Brain microvascular endothelial cell (primary cell): ENCODE data around the gene XPC.

Source experiments
- DNase-seq: peaks from one replicate; pipeline ENCODE4 v3.0.0-alpha.2; 2020
- H3K27ac ChIP-seq: fragments of 250-450 bp; sonication (Bioruptor Pico); 2 replicates; pipeline ENCODE4 v1.5.1; 2020; ENCODE audit warnings: mild to moderate bottlenecking, moderate library complexity
- H3K27me3 ChIP-seq: fragments of 250-450 bp; sonication (Bioruptor Pico); replicated peaks from 2 replicates; pipeline ENCODE4 v1.5.1; 2020; ENCODE audit warnings: mild to moderate bottlenecking
- H3K36me3 ChIP-seq: fragments of 250-450 bp; sonication (Bioruptor Pico); replicated peaks from 2 replicates; pipeline ENCODE4 v1.5.1; 2020; ENCODE audit warnings: mild to moderate bottlenecking
- H3K4me3 ChIP-seq: 2 replicates; pipeline ENCODE4 v1.5.1; 2011; ENCODE audit warnings: low read depth, mild to moderate bottlenecking, control low read depth, low read length, moderate library complexity
- in situ Hi-C: cut with HindIII; loops from 2 replicates; pipeline ENCODE4 v1.10.0; 2017; ENCODE audit warnings: low sequenced_read_pairs, low pct_ligation_motif_present
- TF ChIP-seq, protein P1 (sequence below): IDR thresholded peaks from 2 replicates; pipeline ENCODE4 v1.5.1; 2011; ENCODE audit warnings: low read depth, mild to moderate bottlenecking, moderate library complexity, low read length, control low read depth, inconsistent platforms; ENCODE audit errors: missing control alignments

Gene XPC

DNA sequence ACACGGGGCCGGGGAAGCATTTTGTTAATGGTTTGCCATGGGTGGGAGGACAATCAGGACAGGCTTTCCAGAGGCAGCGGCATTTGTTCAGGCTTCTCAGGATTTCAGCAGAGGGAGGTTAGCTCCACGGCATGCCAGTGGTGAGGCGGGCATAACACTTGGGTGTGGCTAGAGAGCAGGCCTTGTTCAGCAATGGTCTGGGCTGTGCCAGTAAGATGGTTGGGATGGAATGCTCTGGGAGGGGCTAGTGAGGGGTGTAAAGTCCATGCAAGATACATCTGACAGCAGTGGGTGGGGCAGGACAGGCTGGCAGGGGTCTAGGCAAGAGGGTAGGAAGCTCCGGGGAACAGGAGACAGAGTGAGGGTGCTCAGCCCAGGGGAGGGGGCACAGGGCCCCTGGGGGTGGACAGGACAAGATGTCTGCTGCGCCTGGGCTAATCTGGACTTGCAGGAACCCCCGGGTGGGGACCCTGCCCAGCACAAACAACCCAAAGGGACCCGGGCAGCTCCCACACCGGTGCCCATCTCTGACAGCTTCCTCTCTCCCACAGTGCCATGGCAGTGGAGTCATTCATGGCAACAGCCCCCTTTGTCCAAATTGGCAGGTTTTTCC is 45.1 kb downstream of the XPC start:
- H3K27ac ChIP-seq: no peak overlapping the region
- TF ChIP-seq, protein P1, sequence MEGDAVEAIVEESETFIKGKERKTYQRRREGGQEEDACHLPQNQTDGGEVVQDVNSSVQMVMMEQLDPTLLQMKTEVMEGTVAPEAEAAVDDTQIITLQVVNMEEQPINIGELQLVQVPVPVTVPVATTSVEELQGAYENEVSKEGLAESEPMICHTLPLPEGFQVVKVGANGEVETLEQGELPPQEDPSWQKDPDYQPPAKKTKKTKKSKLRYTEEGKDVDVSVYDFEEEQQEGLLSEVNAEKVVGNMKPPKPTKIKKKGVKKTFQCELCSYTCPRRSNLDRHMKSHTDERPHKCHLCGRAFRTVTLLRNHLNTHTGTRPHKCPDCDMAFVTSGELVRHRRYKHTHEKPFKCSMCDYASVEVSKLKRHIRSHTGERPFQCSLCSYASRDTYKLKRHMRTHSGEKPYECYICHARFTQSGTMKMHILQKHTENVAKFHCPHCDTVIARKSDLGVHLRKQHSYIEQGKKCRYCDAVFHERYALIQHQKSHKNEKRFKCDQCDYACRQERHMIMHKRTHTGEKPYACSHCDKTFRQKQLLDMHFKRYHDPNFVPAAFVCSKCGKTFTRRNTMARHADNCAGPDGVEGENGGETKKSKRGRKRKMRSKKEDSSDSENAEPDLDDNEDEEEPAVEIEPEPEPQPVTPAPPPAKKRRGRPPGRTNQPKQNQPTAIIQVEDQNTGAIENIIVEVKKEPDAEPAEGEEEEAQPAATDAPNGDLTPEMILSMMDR: no peak
- peaks cover 87% of the 10 kb centered on the region for H3K36me3 ChIP-seq
- DNase-seq: no peak
- no peak overlapping the region for H3K4me3 ChIP-seq
- in situ Hi-C loops: no loop called here
- no peaks in the 10 kb centered on the region for H3K27me3 ChIP-seq

DNA sequence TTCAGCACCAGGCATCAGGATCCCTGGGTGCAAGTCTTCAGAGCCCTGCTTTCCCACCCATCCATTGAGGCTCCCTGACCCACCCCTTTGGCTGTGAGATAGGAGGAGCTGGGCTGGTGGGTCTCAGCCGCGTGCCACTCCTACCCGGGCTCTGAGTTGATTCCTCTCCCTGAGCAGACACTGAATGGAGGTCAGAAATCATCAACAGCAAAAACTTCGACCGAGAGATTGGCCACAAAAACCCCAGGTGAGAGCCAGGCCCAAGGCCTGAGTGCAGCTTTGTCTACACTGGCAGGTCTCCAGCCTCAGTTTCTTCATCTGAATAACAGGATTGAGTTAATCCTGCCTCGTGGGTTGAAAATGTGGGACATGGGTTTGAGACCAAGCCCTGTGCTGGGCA is 45.7 kb downstream of the XPC start:
- in situ Hi-C loops: no loop called here
- TF ChIP-seq, protein P1: no peak
- H3K27ac ChIP-seq: no peak overlapping the region

DNA sequence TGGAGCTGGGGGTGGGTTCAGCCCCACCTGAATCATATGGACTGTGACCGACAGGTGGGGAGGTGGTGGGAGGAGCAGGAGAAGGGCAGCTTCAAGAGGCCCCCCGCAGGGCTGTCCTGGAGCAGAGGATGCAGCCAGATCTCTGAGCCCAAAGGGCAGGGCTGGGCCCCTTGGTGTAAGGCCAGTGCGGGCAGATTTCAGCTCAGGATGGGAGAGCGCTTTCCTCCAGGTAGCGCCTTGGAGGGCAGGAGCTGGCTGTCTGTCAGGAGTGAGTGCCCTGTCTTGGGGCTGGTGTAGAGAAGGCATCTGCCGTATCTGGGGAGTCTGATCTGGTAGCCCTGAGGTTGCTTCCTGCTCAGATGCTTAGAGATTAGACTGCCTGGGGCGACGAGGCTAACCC is 46.3 kb downstream of the XPC start:
- no peak for DNase-seq
- in situ Hi-C loops: no loop called here
- H3K4me3 ChIP-seq: no peak overlapping the region
- TF ChIP-seq, protein P1: no peak
- H3K27me3 ChIP-seq: no peaks in the 10 kb centered on the region
- H3K36me3 ChIP-seq: peaks cover 83% of the 10 kb centered on the region
- no peak overlapping the region for H3K27ac ChIP-seq

More for the DNA sequence above, 45.7 kb downstream of the XPC start:
- no peak for DNase-seq
- Histone ChIP-seq H3K4me3 (no peak overlapping the region), H3K36me3 (peaks cover 86% of the 10 kb centered on the region), H3K27me3 (no peaks in the 10 kb centered on the region)

DNA sequence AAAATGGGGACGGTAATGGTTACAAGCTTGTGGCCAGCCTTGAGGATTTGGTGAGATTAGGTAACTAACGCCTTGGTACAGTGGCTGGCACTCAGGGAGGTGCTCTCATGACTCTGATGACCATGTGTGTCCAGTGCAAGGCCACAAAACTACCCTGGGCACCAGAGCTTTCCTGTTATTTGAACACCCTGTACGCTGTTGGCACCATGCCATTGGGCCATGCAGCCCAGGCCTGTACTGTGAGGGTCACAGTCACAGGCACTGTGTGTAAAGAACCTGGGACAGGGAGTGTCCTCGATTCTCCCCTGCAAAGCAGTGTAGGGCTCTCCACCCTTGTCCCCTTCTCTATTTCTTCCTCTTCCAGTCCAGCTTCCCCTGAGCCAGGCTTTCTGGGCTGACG is 47.3 kb downstream of the XPC start:
- H3K27me3 ChIP-seq: no peaks in the 10 kb centered on the region
- H3K4me3 ChIP-seq: no peak overlapping the region
- no peak overlapping the region for H3K27ac ChIP-seq
- DNase-seq: no peak
- peaks cover 73% of the 10 kb centered on the region for H3K36me3 ChIP-seq
- in situ Hi-C loops: no loop called here
- TF ChIP-seq, protein P1: no peak

DNA sequence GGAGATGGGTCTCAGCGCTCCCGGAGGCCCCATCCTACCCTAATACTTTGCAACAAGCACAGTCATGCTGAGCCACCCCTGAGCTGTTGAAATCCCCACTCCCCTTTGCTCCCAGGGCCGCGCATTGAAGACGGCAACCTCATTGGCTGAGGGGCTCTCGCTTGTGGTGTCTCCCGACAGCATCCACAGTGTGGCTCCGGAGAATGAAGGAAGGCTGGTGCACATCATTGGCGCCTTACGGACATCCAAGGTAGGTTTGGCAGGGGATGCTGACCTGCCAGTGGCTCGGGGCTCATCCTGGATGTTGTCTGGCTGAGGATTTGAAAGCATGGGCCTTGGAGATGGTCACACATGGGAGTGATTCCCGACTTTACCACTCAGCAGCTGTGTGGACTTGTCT is 47.7 kb downstream of the XPC start:
- TF ChIP-seq, protein P1: no peak
- in situ Hi-C loops: no loop called here
- Histone ChIP-seq H3K27ac (no peak overlapping the region), H3K27me3 (no peaks in the 10 kb centered on the region), H3K4me3 (no peak overlapping the region), H3K36me3 (peaks cover 69% of the 10 kb centered on the region)
- DNase-seq: no peak

DNA sequence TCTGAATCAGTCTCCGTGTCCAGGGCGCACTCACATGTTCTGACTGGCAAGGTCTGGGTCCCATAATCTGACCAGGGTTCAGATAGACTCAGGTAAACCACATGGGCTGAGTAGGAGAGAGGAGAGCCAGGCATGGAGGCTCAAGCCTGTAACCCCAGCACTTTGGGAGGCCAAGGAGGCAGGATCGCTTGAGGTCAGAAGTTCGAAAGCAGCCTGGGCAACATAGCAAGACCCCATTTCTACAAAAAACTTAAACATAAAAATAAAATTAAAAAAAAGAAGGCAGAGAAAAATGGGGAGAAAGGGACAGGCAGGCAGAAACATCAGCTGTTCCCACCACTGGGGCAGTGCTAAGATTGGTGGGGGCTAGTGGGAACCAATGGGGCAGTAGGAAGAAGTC is 48.2 kb downstream of the XPC start:
- no peaks in the 10 kb centered on the region for H3K27me3 ChIP-seq
- TF ChIP-seq, protein P1: no peak
- no peak overlapping the region for H3K4me3 ChIP-seq
- in situ Hi-C loops: no loop called here
- H3K27ac ChIP-seq: no peak overlapping the region
- no peak for DNase-seq
- H3K36me3 ChIP-seq: peaks cover 64% of the 10 kb centered on the region
